ENCODE results near the gene DMRT1.

DMRT1 gene

GRCh38 chr9:969310-970150 lies 128.0 kb downstream of the DMRT1 start:
- Histone ChIP-seq H3K9ac (ENCODE audit: low read length) (no peak overlapping the region), H3K4me3 (ENCODE audit: low read length) (no peak overlapping the region), H3K27me3 (ENCODE audit: control insufficient read depth, insufficient read depth, low read length) (peaks cover 50% of the 10 kb centered on the region)

DNA sequence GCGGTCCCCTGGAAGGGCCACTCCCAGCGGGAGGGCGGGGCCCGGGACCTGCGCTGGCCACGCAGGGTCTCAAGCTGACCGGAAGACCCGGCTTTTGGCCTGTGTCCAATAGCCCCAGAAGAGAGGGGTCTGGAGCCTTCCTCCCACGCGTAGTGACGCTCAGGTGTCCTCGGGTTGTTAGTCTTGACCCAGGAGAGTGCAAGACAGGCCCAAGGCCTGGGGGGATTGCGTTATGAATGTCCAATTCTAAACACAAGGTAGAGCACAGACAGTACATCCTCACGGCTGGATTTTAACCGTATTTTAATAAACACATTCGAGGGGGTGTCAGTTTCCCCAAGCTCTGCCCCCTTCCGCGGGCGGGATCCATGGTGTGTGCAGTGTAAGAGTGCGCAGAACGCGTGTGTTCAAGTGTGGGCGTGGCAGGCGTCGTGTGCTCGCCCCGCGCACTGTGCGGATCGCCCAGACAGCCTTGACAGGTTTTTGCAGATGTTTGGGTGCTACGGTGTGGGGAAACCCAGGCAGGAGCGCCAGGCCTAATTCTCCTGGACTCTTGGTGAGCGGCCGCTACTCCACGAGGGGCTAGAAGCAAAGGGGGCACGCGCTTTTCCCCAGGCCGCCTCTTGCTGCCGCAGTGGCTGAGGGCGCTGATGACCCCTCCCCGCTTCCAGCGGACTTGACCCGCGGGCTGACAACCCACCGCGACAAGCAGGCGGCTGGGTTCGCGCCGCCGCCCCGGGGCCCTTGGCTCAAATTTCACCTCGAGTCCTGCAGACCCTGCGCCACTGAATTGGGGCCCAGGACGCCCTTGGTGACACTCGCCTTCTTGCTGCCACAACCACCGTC lies 128.9 kb downstream of the DMRT1 start:
- H3K27me3 ChIP-seq (ENCODE audit: control insufficient read depth, insufficient read depth, low read length) = peaks cover 57% of the 10 kb centered on the region
- H3K36me3 ChIP-seq (ENCODE audit: control insufficient read depth, insufficient read depth, low read length) = no peaks in the 10 kb centered on the region
- no peaks in the 10 kb centered on the region for H3K4me1 ChIP-seq (ENCODE audit: control insufficient read depth, insufficient read depth, low read length)
- H3K27ac ChIP-seq (ENCODE audit: low read depth, low read length) = no peak overlapping the region
- H3K4me3 ChIP-seq (ENCODE audit: low read length) = no peak overlapping the region
- no peak overlapping the region for H3K9ac ChIP-seq (ENCODE audit: low read length)

More at GRCh38 chr9:969310-970150, 128.0 kb downstream of the DMRT1 start:
- no peaks in the 10 kb centered on the region for H3K4me1 ChIP-seq (ENCODE audit: control insufficient read depth, insufficient read depth, low read length)
- no peaks in the 10 kb centered on the region for H3K36me3 ChIP-seq (ENCODE audit: control insufficient read depth, insufficient read depth, low read length)
- no peak overlapping the region for H3K27ac ChIP-seq (ENCODE audit: low read depth, low read length)

DNA sequence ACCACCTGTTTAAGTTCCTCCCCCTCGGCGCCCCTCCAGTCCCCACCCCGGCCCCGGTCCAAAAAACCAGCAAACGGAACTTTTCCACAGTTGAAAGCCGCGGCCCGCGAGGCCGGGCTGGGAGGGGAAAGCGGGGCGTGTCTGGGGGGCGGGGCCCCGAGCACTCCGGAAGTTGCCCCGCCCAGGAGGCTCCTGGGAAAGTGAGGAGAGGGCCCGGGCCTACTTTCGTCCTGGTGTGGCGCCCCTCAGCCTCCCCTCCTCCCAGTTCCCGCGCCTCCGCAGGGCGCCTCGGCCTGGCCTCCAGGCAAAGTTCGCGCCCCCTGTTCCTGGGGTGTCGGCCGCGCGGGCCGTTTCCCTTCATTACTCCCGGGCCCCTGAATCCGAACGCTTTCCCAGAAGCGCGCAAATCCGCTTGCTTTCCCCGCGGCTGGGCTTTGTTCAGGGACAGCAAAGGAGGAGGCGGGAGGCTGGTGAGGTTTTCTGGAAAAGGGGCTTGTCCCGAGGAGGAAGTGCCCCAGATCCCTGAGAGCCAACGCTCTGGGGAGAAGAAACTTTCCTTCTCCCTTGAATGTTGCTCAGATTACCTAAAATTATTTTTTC lies 130.5 kb downstream of the DMRT1 start:
- Histone ChIP-seq H3K9ac (ENCODE audit: low read length) (no peak overlapping the region), H3K4me1 (ENCODE audit: control insufficient read depth, insufficient read depth, low read length) (no peaks in the 10 kb centered on the region)

DNA sequence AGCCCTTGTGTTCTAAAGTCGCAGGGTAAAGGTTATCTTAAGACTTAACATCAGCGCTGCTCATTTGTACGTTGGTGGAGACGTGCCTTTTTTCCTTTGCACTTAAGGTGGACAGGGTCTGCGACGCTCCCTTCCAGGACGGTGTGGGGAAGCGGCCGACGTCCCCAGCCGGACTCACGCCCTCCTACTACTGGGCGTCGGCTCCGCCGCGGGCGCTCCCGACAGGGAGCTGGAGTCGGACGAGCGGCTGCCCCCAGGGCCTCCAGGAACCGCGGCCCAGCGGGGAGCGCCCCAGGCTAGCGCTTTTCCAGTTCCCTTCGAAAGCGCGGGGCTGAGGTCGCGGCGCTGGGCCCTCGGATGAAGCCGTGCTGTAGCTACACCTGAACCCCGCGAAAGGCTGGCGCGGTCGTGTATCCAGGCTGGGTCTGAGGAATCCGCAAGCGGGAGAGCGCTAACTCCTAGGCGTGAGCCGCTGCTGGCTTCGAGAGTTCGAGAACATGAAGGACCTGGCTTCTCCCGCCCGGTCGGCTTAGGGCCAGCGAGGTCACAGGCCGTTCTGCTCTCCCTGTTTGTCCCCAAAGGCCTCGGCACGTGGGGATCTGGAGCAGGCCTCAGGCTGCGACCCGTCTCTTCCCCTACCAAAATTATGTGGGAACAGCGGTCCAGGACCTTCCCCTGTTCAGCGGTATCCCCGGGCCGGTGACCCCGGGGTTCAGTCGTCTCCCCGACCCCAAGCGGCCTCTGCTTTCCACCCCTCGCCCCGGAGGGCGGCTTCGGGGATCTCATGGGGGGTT lies 131.2 kb downstream of the DMRT1 start:
- Histone ChIP-seq H3K4me1 (ENCODE audit: control insufficient read depth, insufficient read depth, low read length) (no peaks in the 10 kb centered on the region), H3K27ac (ENCODE audit: low read depth, low read length) (no peak overlapping the region), H3K27me3 (ENCODE audit: control insufficient read depth, insufficient read depth, low read length) (peaks cover 70% of the 10 kb centered on the region), H3K9ac (ENCODE audit: low read length) (no peak overlapping the region), H3K4me3 (ENCODE audit: low read length) (peak overlapping the region; percentile 22), H3K36me3 (ENCODE audit: control insufficient read depth, insufficient read depth, low read length) (no peaks in the 10 kb centered on the region)

More for the DNA sequence above, 130.5 kb downstream of the DMRT1 start:
- H3K4me3 ChIP-seq (ENCODE audit: low read length) = peak overlapping the region; percentile 22
- H3K36me3 ChIP-seq (ENCODE audit: control insufficient read depth, insufficient read depth, low read length) = no peaks in the 10 kb centered on the region
- H3K27ac ChIP-seq (ENCODE audit: low read depth, low read length) = no peak overlapping the region
- peaks cover 67% of the 10 kb centered on the region for H3K27me3 ChIP-seq (ENCODE audit: control insufficient read depth, insufficient read depth, low read length)

GRCh38 chr9:973295-973834 lies 131.9 kb downstream of the DMRT1 start:
- Histone ChIP-seq H3K4me1 (ENCODE audit: control insufficient read depth, insufficient read depth, low read length) (no peaks in the 10 kb centered on the region), H3K27ac (ENCODE audit: low read depth, low read length) (no peak overlapping the region), H3K4me3 (ENCODE audit: low read length) (no peak overlapping the region)

DNA sequence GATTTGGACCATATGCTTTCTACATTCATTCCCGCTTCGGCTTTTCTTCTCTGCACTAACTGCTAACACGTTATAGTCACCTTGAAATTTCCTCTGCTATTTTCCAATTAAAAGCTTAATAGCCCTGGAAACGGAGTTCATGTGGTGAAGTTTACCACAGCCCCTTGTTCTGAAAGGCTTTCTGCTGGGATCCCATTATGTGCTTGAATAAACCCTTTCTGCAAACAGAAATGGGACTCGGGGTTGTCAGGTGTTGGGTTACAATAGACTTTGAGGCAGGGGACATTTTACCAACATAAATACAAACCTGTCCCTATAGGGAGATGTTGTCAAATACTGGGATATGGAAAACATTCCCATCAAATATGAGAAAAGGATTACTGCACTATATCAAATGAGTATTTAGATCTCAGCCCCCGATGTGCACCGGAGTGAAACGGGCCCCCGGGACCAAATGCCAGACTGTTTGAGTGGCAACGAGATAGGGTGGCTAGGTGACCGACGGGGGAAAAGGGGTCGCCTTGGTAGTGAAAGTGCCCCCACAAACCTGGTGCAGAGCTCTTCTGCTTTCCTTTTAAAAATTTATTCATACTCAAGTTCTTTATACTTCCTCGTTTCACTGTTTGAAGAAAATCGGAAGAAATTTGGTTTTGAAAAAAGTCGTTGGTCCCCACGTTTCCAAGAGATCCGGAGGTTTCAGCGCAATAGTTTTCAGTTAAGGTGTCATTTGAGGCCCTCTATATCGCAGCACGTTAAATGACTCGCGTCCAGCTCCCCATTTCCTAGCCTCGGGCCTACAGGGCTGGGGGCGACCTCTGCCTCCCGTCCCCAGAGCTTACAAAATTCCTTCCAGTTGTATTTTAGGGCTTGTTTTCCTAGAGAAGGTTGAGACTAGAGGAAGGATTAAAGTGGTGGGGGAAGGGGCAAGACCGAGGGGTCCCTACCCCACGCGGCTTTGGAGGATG lies 132.8 kb downstream of the DMRT1 start:
- Histone ChIP-seq H3K4me3 (ENCODE audit: low read length) (no peak overlapping the region), H3K4me1 (ENCODE audit: control insufficient read depth, insufficient read depth, low read length) (no peaks in the 10 kb centered on the region), H3K27ac (ENCODE audit: low read depth, low read length) (no peak overlapping the region), H3K27me3 (ENCODE audit: control insufficient read depth, insufficient read depth, low read length) (peaks cover 69% of the 10 kb centered on the region), H3K9ac (ENCODE audit: low read length) (no peak overlapping the region), H3K36me3 (ENCODE audit: control insufficient read depth, insufficient read depth, low read length) (no peaks in the 10 kb centered on the region)

More at GRCh38 chr9:973295-973834, 131.9 kb downstream of the DMRT1 start:
- Histone ChIP-seq H3K9ac (ENCODE audit: low read length) (no peak overlapping the region), H3K36me3 (ENCODE audit: control insufficient read depth, insufficient read depth, low read length) (no peaks in the 10 kb centered on the region), H3K27me3 (ENCODE audit: control insufficient read depth, insufficient read depth, low read length) (peaks cover 67% of the 10 kb centered on the region)

GRCh38 chr9:974996-975739 lies 133.7 kb downstream of the DMRT1 start:
- no peak overlapping the region for H3K27ac ChIP-seq (ENCODE audit: low read depth, low read length)
- peaks cover 63% of the 10 kb centered on the region for H3K27me3 ChIP-seq (ENCODE audit: control insufficient read depth, insufficient read depth, low read length)
- H3K36me3 ChIP-seq (ENCODE audit: control insufficient read depth, insufficient read depth, low read length) = no peaks in the 10 kb centered on the region
- no peak overlapping the region for H3K4me3 ChIP-seq (ENCODE audit: low read length)
- no peaks in the 10 kb centered on the region for H3K4me1 ChIP-seq (ENCODE audit: control insufficient read depth, insufficient read depth, low read length)
- no peak overlapping the region for H3K9ac ChIP-seq (ENCODE audit: low read length)

- no peaks in the 10 kb centered on the region for H3K36me3 ChIP-seq (ENCODE audit: control insufficient read depth, insufficient read depth, low read length)
- no peak overlapping the region for H3K4me3 ChIP-seq (ENCODE audit: low read length)
- no peak overlapping the region for H3K27ac ChIP-seq (ENCODE audit: low read depth, low read length)
- H3K9ac ChIP-seq (ENCODE audit: low read length) = no peak overlapping the region
- peaks cover 59% of the 10 kb centered on the region for H3K27me3 ChIP-seq (ENCODE audit: control insufficient read depth, insufficient read depth, low read length)
- no peaks in the 10 kb centered on the region for H3K4me1 ChIP-seq (ENCODE audit: control insufficient read depth, insufficient read depth, low read length)
These were observed 134.3 kb downstream of the DMRT1 start for GRCh38 chr9:975740-976257.

DNA sequence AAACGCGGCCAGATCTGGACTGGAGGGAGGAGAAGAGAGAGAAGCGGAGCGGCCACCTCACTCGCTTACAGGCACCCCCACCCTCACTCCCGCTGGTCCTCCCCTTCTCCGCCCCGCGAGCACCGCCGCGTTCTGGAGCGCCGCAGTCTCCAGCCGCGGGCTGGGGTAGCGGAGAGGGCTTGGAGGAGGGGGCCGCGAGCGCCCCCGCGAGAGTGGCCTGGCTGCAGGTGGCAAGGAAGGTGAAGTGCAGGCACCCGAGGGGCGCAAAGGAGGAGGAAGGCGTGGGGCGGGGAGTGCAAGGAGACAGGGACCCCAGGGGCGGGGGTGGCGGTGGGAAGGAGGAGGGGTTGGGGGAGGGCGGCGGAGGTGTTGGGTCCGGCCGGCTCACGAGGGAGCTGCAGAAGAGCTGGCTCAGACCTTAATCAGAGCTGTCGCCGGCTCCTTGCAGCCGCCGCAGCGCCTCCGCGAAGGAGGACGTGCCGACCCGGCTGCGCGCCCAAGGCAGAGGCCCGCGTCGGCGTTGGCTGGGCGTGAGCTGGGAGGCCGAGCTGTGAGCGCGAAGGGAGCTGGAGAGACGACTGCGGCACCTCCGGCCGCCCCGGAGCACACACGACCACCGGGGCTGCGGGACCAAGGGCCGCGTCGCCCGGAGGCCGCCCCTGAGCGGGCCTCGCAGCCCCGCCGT lies 134.9 kb downstream of the DMRT1 start, which contains the start of gene DMRT3:
DMRT3 (plus strand) TSS at position 398 of the 685 bp plus-strand sequence. CDS start 347 bp downstream, outside the sequence.
- Histone ChIP-seq H3K9ac (ENCODE audit: low read length) (no peak within 1 kb of the TSS), H3K4me1 (ENCODE audit: control insufficient read depth, insufficient read depth, low read length) (no peaks in the 10 kb centered on the region), H3K27ac (ENCODE audit: low read depth, low read length) (no peak within 1 kb of the TSS), H3K4me3 (ENCODE audit: low read length) (peak within 1 kb of the TSS; percentile 28), H3K27me3 (ENCODE audit: control insufficient read depth, insufficient read depth, low read length) (peaks cover 59% of the 10 kb centered on the region), H3K36me3 (ENCODE audit: control insufficient read depth, insufficient read depth, low read length) (no peaks in the 10 kb centered on the region)

All from rectal smooth muscle tissue (tissue), 1 donor.